Measurements from ENCODE around the gene PTPRZ1.

DNA sequence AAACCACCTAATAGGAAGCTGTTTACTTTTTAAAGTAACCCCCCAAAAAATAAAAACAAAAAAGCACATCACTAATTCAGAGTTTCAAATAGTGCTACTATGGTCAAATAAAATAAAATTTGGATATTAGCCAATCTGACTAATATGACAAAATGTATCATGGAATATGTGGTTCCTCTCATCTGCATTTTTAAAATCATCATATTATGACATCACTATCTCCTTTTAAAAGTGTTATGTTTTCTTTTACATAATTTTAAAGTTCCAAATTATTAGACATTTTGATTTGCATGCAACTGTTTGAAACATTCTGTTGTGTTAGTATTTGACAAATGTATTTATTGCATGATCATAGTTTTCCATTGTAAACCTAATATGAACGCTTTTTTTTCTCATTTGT, 160.7 kb downstream of the PTPRZ1 start:
- TF ChIP-seq, protein P1, sequence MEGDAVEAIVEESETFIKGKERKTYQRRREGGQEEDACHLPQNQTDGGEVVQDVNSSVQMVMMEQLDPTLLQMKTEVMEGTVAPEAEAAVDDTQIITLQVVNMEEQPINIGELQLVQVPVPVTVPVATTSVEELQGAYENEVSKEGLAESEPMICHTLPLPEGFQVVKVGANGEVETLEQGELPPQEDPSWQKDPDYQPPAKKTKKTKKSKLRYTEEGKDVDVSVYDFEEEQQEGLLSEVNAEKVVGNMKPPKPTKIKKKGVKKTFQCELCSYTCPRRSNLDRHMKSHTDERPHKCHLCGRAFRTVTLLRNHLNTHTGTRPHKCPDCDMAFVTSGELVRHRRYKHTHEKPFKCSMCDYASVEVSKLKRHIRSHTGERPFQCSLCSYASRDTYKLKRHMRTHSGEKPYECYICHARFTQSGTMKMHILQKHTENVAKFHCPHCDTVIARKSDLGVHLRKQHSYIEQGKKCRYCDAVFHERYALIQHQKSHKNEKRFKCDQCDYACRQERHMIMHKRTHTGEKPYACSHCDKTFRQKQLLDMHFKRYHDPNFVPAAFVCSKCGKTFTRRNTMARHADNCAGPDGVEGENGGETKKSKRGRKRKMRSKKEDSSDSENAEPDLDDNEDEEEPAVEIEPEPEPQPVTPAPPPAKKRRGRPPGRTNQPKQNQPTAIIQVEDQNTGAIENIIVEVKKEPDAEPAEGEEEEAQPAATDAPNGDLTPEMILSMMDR (tag by site-specific recombination; IDR thresholded peaks at IDR 0.05) = no peak
- TF ChIP-seq ZNF416 (tag by site-specific recombination; IDR thresholded peaks at IDR 0.05) = no peak
- no peak for TF ChIP-seq ZNF174 (tag by site-specific recombination; IDR thresholded peaks at IDR 0.05)
- TF ChIP-seq ZNF555 (tag by site-specific recombination; conservative IDR thresholded peaks at IDR 0.05) = no peak
